ENCODE data around the gene NUP210L.

Gene NUP210L

DNA sequence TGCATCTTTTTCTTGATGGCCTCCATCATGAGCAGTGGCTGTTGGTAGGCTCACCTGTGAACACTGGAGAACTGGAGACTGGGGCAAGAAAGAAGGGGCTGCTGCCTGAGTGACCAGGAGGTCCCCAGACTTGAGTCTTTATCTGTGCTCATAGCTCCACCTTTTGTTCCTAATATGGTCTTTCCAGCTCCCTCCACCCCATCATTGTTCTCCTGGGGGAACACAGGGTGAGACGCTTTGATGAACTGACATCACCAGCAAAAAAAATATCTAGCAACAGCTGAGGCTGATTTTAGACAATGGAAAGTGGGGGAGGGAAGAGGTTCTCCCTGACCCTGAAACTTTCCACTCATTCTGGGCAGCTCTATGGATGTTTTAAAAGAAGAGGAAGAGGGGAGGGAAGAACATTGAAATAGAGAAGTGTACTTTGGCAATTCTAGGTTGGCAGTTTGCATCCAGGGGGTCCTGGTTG, 37.2 kb upstream of the NUP210L start, which contains the start of gene TPM3:
Gene TPM3, minus strand, starts transcription at position 111 of the 472 bp plus-strand sequence. Its CDS starts 82 bp downstream, at position 29.
- ChIA-PET POLR2A (interaction anchor here (0.8 to 1.5 kb wide), 3 partner anchors 9 to 201 kb away, joined by 3 to 7 read pairs (median 4); partner anchors contain the start of gene UBAP2L), CTCF (interaction anchor here (0.5 to 4.0 kb wide), 5 partner anchors 8 to 311 kb away, joined by 3 to 16 read pairs (median 4); partner anchors contain the start of gene HAX1)
- DNase-seq (ENCODE audit: extremely low spot score) = no peak
- TF ChIP-seq, protein P1, sequence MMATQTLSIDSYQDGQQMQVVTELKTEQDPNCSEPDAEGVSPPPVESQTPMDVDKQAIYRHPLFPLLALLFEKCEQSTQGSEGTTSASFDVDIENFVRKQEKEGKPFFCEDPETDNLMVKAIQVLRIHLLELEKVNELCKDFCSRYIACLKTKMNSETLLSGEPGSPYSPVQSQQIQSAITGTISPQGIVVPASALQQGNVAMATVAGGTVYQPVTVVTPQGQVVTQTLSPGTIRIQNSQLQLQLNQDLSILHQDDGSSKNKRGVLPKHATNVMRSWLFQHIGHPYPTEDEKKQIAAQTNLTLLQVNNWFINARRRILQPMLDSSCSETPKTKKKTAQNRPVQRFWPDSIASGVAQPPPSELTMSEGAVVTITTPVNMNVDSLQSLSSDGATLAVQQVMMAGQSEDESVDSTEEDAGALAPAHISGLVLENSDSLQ (IDR thresholded peaks at IDR 0.05) = no peak
- TF ChIP-seq SP1 (IDR thresholded peaks at IDR 0.05) (no peak), SUZ12 (IDR thresholded peaks at IDR 0.05) (no peak), BHLHE40 (IDR thresholded peaks at IDR 0.05; ENCODE audit: borderline replicate concordance) (no peak), FOXK2 (IDR thresholded peaks at IDR 0.05) (no peak), ARNT (IDR thresholded peaks at IDR 0.05) (no peak), ZNF384 (IDR thresholded peaks at IDR 0.05) (no peak), NFRKB (IDR thresholded peaks at IDR 0.05) (no peak), FOXM1 (IDR thresholded peaks at IDR 0.05; ENCODE audit: borderline replicate concordance) (no peak), TARDBP (IDR thresholded peaks at IDR 0.05) (no peak), ELF4 (IDR thresholded peaks at IDR 0.05) (no peak), CTBP1 (IDR thresholded peaks at IDR 0.05; ENCODE audit: borderline replicate concordance) (no peak)

DNA sequence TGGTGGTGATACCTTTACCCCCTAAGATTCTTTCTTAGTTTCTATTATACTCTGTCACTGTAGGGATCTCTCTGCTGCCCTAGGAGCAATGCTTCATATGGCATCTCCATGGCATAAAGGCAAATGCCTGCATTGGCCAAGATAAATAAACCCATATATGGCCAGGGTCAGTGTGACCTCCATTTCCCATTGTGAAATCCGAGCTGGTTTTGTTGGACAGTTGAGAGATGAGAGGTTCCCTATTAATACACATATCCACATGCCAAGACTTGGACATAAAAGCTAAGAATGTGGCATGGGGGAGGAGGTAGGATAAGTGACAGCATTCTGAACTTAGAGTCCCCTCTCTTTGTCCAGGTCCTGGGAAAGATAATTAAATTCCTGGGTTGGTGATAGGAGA, 35.7 kb upstream of the NUP210L start:
- CTCF ChIA-PET = interaction anchor here (1.7 to 4.0 kb wide), 2 partner anchors 9 to 82 kb away, joined by 7 to 16 read pairs; partner anchors contain the start of gene HAX1
- TF ChIP-seq NFRKB (IDR thresholded peaks at IDR 0.05) (no peak), ELF4 (IDR thresholded peaks at IDR 0.05) (no peak), SP1 (IDR thresholded peaks at IDR 0.05) (no peak)
- POLR2A ChIA-PET = interaction anchor here (1.5 kb wide), 1 partner anchor 199 kb away, joined by 4 read pairs; no protein-coding TSS in a partner anchor
- no peak for DNase-seq (ENCODE audit: extremely low spot score)

DNA sequence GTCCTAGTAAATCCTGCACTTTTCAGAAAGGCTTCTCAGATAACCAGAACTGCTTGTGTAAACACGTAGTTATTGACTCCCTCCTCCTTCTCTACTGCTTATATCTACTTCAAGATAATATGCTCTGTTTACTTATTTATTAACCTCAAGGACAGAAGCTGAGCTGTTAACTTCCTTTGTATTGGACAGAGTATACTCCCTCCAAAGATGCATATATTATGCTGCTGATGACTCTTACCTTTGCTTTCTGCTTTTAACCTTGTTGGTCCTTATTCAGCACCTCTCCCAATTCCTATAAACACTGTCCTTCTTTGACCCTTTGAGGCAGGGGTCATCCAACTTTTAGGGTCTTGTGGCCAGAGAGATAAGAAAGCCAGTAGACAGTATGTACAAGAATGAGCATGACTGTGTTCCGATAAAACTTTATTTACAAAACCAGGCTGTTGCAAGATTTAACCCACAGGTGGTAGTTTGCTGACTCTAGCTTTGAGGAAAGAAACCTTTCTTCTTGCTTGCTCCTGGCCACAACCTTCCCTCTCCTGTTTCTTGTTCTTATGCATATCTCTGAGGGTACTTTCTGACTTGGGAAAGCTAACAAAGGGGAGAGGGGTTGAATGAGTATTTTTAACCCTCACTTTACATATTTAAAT, 32.1 kb upstream of the NUP210L start:
- ChIA-PET POLR2A (no interaction called here), CTCF (interaction anchor here (0.7 to 1.3 kb wide), 2 partner anchors 13 to 148 kb away, joined by 3 to 6 read pairs; no protein-coding TSS in a partner anchor)
- TF ChIP-seq FOXK2 (IDR thresholded peaks at IDR 0.05) (no peak), ARNT (IDR thresholded peaks at IDR 0.05) (no peak), HDGF (IDR thresholded peaks at IDR 0.05; ENCODE audit: borderline replicate concordance) (no peak), ELF4 (IDR thresholded peaks at IDR 0.05) (no peak), L3MBTL2 (conservative IDR thresholded peaks at IDR 0.05) (no peak), CTBP1 (IDR thresholded peaks at IDR 0.05; ENCODE audit: borderline replicate concordance) (no peak), BHLHE40 (IDR thresholded peaks at IDR 0.05; ENCODE audit: borderline replicate concordance) (no peak), LEF1 (IDR thresholded peaks at IDR 0.05; ENCODE audit: borderline replicate concordance) (no peak), FOXM1 (IDR thresholded peaks at IDR 0.05; ENCODE audit: borderline replicate concordance) (no peak), FOXA1 (IDR thresholded peaks at IDR 0.05) (no peak)
- TF ChIP-seq, protein P1 (IDR thresholded peaks at IDR 0.05) = no peak
- DNase-seq (ENCODE audit: extremely low spot score) = no peak

- ChIA-PET POLR2A (no interaction called here), CTCF (interaction anchor here (1.3 kb wide), 1 partner anchor 148 kb away, joined by 6 read pairs; no protein-coding TSS in a partner anchor)
- DNase-seq (ENCODE audit: extremely low spot score) = peak; percentile 67
- no peak for TF ChIP-seq FOXA1 (IDR thresholded peaks at IDR 0.05)
- TF ChIP-seq, protein P1 (IDR thresholded peaks at IDR 0.05) = peak; percentile 45; the same call in 1 of the 2 replicates
- no peak for TF ChIP-seq FOXM1 (IDR thresholded peaks at IDR 0.05; ENCODE audit: borderline replicate concordance)
- no peak for TF ChIP-seq FOXK2 (IDR thresholded peaks at IDR 0.05)
Measured at GRCh38 chr1:154186177-154186576, 31.3 kb upstream of the NUP210L start.

DNA sequence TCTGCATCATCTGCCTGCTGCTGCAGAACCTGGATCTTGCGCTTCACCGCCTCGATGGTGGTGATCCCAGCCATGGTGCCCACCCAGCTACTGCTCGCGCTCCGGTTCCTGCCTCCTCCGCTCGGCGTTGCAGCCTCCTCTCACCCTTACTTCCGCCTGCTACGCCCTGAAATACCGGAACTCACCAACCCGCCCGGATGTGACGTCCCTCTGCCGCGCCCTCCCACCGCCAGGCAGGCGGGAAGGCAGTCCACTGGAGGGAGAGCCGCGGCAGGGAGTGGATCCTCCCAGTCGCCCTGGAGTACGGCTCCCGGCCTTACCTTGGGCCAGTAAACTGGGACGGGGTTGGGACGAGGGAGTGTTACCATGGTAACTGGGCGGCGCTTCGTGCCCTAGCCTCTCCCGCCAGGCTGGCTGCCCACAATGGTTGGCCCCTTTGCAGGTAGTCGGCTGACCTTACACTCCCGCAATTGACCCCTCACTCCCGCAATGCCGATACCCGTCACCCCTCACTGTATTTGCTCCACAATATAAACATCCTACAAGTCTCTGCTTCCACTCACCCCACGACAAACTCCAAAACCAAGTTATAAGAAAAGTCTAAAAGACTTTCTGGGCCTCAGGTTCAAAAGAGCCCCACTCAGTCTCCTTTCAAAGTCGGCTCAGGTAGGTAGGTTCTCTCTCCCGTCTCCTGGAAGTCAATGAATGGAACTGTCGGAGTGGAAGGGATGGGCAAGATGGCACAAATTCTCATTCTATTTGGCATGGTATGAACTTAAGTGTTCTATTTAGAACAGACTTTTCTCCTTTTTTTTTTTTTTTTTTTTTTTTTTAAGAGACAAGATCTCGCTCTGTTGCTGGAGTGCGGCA, 28.4 kb upstream of the NUP210L start:
- ChIA-PET POLR2A (interaction anchor here (0.7 to 1.4 kb wide), 6 partner anchors 9 to 193 kb away, joined by 3 to 8 read pairs (median 4); partner anchors contain the start of genes RPS27 and UBAP2L), CTCF (interaction anchor here (0.6 kb wide), 1 partner anchor 9 kb away, joined by 4 read pairs; the partner anchor contains the start of gene TPM3)
- DNase-seq (ENCODE audit: extremely low spot score) = peak; percentile 100
- no peak for TF ChIP-seq SUZ12 (IDR thresholded peaks at IDR 0.05)
- TF ChIP-seq ARNT (IDR thresholded peaks at IDR 0.05) = no peak
- TF ChIP-seq HDGF (IDR thresholded peaks at IDR 0.05; ENCODE audit: borderline replicate concordance) = 0 out of 2 replicates have a peak, but pooled peaks have one; percentile 80
- TF ChIP-seq, protein P1 (IDR thresholded peaks at IDR 0.05) = peak; percentile 57; the same call in 1 of the 2 replicates
- peak; percentile 56; the same call in 1 of the 2 replicates for TF ChIP-seq CTBP1 (IDR thresholded peaks at IDR 0.05; ENCODE audit: borderline replicate concordance)
- no peak for TF ChIP-seq SP1 (IDR thresholded peaks at IDR 0.05)
- no peak; the same call in 1 of the 2 replicates for TF ChIP-seq ZNF384 (IDR thresholded peaks at IDR 0.05)
- no peak for TF ChIP-seq FOXA1 (IDR thresholded peaks at IDR 0.05)
- TF ChIP-seq BHLHE40 (IDR thresholded peaks at IDR 0.05; ENCODE audit: borderline replicate concordance) = no peak
- TF ChIP-seq FOXK2 (IDR thresholded peaks at IDR 0.05) = no peak
- TF ChIP-seq L3MBTL2 (conservative IDR thresholded peaks at IDR 0.05) = peak; percentile 95
- TF ChIP-seq TARDBP (IDR thresholded peaks at IDR 0.05) = no peak
- TF ChIP-seq ELF4 (IDR thresholded peaks at IDR 0.05) = peak; percentile 93

All from HEK293T (cell line).